Right lobe of liver (tissue), 4 donors: ENCODE data around the gene KCNS1.

Experiments used
- POLR2A ChIP-seq: fragments of 450-650 bp; IDR thresholded peaks from one replicate; pipeline ENCODE4 v1.6.1; 2017; ENCODE audit warnings: antibody characterized with exemption, mild to moderate bottlenecking
- TF ChIP-seq, protein P1 (sequence below), 4 donors: fragments of 200-600 bp in 3 of 4; fragments of 450-650 bp in 1 of 4; IDR thresholded peaks; one replicate each; pipeline versions ENCODE4 v1.5.1 to v1.8.0; 2016 to 2022; ENCODE audit warnings: antibody characterized with exemption in 4 of 4, mild to moderate bottlenecking in 2 of 4
- donor health status: DM: no; HTN: no; CAD: no.
- donor health status: DM: no; HTN: no; CAD: no.
- donor health status: DM: no; HTN: yes; CAD: no.

DNA sequence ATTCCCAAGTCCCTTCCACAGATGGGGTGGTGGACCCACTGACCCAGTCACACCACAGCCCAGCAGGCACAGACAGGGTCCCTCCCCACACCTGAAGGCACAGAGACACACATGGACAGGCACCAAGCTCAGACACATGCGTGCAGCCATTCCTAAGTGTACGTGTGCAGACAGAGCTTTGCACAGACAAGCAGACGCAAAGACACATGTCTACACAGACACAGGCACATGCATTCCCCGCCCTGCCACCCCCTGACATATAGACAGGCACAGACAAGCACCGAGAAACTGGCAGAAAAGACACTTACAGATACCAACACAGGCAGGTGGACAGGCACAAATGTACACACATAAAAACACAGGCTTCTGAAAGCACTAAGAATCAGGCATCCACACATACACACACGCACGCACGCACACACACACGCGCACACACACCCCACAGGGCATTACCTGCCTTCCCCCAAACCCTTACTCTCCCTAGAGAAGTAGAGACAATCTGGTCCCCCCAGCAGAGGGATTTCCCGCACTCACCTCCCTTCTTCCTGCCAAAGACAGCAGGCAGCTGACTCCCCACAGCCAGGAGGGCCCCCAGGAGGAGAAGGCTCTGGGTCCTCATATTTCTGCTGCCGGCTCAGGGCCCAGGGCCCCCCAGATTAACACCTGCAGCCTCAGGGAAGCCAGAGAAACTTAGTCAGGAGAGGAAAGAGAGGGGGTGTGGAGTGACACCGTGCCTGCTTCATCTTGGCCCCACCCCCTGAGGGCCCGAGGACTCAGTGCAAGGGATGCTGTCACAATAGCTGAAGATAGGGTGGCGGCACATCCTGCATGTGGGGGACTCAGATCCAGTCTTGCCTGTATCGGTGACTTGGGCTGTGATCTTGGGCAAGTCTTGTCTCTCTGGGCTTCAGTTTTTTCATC lies 13.8 kb upstream of the KCNS1 start, which contains the start of gene WFDC5:
- TF ChIP-seq, protein P1, sequence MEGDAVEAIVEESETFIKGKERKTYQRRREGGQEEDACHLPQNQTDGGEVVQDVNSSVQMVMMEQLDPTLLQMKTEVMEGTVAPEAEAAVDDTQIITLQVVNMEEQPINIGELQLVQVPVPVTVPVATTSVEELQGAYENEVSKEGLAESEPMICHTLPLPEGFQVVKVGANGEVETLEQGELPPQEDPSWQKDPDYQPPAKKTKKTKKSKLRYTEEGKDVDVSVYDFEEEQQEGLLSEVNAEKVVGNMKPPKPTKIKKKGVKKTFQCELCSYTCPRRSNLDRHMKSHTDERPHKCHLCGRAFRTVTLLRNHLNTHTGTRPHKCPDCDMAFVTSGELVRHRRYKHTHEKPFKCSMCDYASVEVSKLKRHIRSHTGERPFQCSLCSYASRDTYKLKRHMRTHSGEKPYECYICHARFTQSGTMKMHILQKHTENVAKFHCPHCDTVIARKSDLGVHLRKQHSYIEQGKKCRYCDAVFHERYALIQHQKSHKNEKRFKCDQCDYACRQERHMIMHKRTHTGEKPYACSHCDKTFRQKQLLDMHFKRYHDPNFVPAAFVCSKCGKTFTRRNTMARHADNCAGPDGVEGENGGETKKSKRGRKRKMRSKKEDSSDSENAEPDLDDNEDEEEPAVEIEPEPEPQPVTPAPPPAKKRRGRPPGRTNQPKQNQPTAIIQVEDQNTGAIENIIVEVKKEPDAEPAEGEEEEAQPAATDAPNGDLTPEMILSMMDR (IDR thresholded peaks at IDR 0.05), result no peak
- no peak for TF ChIP-seq POLR2A
